ENCODE measurements around the gene TBC1D9B. TPM values are rescaled to one million over a fixed set of nuclear protein-coding genes. Genes with fewer than 3 reads are reported as not detected.
"Not testable (repeated sequence)": the region's sequence is repeated elsewhere in the genome, so short reads cannot be mapped to it uniquely, and the experiment has no call there.

TBC1D9B gene
- total RNA-seq, 1 donor from 2014 or later: 45.2 TPM

- no peak for DNase-seq
Measured at GRCh38 chr5:179885491-179886090, 22.1 kb downstream of the TBC1D9B start.

DNA sequence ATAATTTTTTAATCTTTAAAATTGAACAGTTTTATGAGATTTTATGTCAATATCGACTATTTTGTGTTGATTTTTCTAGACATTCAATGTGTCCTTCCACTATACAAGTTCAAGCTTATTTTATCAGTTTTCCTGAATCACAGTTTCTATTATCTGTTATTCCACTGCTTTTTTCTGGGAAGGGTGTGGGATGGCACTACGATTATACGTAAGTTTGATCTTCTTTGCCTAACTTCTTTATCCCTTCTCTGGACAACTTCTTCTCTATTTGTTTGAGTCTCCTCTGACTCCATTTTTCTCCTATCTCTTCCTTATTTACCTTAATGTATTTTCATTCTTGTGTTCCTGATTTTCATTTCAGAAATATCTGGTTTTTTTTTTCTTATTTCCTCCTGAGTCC, 24.5 kb downstream of the TBC1D9B start:
- DNase-seq: no peak

DNA sequence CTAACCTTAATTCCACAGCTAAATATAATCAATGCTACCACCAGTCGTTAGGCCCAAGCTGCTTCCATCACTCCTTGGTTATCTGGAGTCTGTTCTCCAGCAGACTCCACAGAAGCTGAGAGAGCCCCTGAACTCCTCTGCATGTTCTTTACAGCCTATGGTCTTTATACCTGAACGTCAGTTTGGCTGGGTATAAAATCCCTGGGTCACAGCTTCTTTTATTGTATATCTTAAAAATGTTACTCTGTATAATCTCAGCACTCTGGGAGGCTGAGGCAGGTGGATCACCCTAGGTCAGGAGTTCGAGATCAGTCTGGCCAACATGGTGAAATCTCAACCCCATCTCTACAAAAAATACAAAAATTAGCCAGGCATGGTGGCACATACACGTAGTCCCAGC, 25.4 kb downstream of the TBC1D9B start:
- no peak for DNase-seq

GRCh38 chr5:179880848-179881590, 26.7 kb downstream of the TBC1D9B start:
- DNase-seq: no peak

- DNase-seq: no peak
Measured at GRCh38 chr5:179880066-179880650, 27.5 kb downstream of the TBC1D9B start.

- no peak for DNase-seq
Measured at GRCh38 chr5:179879690-179880010, 28.0 kb downstream of the TBC1D9B start.

GRCh38 chr5:179879003-179879689, 28.6 kb downstream of the TBC1D9B start:
- no peak for DNase-seq

GRCh38 chr5:179878222-179879002, 29.3 kb downstream of the TBC1D9B start:
- no peak for DNase-seq

- no peak for DNase-seq
Measured at GRCh38 chr5:179876610-179876952, 31.1 kb downstream of the TBC1D9B start.

DNA sequence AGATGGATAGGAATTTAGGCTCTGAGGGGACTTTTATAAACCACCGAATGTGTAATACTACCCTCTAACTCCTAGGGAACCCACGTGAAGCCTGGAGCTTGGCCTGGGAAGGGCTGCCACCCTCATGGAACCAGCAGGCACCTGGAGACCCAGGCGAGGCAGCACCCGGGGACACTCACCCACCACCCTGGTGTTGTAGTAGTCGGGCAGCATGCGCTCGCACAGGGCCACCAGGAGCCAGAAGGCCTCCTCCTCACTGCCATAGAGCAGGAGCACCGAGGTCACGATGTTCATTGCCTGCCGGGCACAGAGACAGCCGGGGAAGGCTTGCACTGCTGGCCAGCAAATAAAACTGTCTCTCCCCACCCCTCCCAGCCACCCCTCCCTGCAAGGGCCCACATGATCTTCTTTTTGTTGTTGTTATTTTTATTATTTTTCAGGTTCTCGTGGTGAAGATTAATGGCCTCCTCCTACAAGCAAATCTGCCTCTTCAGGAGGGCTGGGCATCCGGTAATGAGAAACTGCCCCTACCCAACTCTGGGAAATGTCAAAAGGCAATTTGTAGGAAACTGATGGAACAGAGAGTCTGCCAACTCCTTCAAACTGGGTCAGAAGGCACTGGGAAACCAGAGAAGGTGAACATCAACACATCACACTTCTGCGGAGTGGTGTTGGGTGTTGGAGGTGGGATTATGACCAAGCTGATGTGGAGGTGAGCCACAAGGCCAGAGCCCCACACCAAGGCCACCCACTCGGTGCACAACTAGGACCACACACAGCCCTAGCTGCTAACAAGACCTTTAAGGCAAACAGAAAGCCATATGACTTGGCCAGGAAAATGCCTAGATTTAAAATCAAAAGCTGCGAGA, 31.7 kb downstream of the TBC1D9B start:
- DNase-seq: no peak

DNA sequence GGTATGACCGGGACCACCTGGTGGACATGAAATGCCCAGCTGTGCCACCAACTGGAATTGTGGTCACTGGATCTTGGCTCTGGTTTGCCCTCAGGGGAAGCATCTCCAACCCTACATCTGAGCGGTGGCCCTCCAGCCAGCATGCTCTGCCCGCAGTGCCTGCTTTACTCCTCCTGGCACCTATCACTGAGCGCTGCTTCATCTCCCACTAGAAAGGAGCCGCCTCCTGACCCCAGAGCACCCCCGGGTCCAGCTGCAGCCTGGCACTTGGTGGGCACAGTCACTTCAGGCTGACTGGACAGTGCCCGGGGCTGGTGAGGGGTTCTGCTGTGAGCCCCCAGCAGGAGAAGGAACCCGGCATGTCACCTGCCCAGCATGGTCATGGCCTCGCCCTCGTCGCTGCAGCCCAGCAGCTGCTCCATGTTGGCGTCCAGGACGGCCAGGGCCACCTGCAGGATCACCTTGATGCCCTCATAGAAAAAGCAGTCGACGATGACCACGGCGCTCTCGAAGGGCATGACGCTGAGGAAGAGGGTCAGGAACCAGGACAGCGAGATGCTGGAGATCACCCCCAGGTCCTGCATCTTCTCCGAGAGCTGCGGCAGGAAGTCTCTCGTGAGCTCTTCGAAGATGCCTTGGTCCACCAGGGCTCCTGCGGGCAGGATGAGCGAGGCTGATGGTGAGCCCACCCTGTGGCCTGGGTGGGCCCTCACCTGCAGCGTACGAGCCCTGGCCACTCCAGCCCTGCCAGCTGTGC, 33.0 kb downstream of the TBC1D9B start:
- DNase-seq: no peak

- no peak for DNase-seq
Measured at GRCh38 chr5:179874136-179874535, 33.6 kb downstream of the TBC1D9B start.

- no peak for DNase-seq
Measured at GRCh38 chr5:179873588-179874110, 34.0 kb downstream of the TBC1D9B start.

- no peak for DNase-seq
Measured at GRCh38 chr5:179872828-179873575, 34.7 kb downstream of the TBC1D9B start.

- DNase-seq: no peak
Measured at GRCh38 chr5:179872055-179872827, 35.5 kb downstream of the TBC1D9B start.

- not testable (repeated sequence) for DNase-seq
Measured at GRCh38 chr5:179871533-179871932, 36.2 kb downstream of the TBC1D9B start.

DNA sequence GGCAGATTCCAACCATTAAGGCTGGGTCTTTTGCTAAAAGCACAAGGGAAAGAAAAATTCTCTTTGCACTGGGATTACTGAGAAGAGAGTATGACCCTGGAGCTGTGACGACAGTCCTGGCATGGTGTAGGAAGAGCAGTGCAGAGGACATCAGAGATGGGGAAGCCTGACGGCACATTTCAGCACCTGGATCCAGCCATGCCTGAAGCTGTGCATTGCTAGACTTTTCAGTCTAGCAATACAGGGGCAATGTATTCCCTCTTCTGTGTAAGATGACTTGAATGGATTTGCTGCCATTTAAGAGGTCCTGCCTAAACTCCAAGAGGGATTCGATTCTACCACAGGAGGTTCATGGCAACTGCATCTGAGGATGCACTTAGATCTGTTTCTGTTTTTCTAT, 36.7 kb downstream of the TBC1D9B start:
- DNase-seq: no peak

DNA sequence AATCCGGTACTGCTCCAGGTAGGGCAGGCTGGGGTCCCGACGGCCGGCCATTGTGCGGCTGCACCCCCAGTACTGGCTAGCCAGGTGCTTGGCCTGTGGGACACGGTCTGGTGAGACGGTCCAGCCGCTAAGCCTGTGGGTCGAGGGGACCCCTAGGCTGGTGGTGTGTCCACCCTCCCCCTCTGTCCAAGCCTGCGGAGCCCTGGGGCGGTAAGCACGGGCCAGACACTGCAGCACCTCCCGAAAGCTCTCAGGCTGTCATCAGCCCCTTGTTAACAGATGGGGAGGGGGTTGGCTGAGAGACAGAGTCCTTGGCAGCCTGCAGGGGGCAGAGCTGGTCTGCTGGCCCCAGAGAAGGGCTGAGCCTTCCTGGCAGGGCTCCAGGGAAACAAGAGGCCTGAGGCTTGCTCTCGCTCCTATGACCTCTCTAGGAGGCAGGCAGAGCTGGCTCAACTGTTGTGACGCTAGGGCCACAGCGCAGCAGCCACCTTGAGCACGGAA, 37.2 kb downstream of the TBC1D9B start:
- no peak for DNase-seq

Data from skin of body (tissue), 2 donors.